Neural cell (in vitro differentiated cells): Measurements from ENCODE around the gene MRPS5. TPM values are rescaled to one million over a fixed set of nuclear protein-coding genes. Genes with fewer than 3 reads are reported as not detected.

Source experiments
- H2AFZ ChIP-seq: fragments of 200-600, 300-800 bp; sonication (generic), shearing (Covaris generic); 2 replicates; pipeline ENCODE4 v1.6.0; 2014; ENCODE audit warnings: low read depth, mild to moderate bottlenecking, antibody characterized with exemption, low read length, moderate library complexity
- H3F3A ChIP-seq: fragments of 200-600 bp; shearing (Covaris generic); 2 replicates; pipeline ENCODE4 v1.6.1; 2016; ENCODE audit warnings: mild to moderate bottlenecking, moderate library complexity, mixed read lengths, antibody characterized with exemption, low read length; ENCODE audit not compliant: insufficient read depth, poor library complexity, severe bottlenecking
- H3K27ac ChIP-seq: fragments of 200-600, 300-800 bp; sonication (generic), shearing (Covaris generic); 2 replicates; pipeline ENCODE4 v1.5.1; 2014; ENCODE audit warnings: mild to moderate bottlenecking, low read length, moderate library complexity
- H3K27me3 ChIP-seq: fragments of 300-800, 200-600 bp; sonication (generic), shearing (Covaris generic); 2 replicates; pipeline ENCODE4 v1.6.0; 2014; ENCODE audit warnings: mild to moderate bottlenecking, low read depth, low read length, moderate library complexity; ENCODE audit not compliant: insufficient read depth
- H3K36me3 ChIP-seq: fragments of 300-800, 200-600 bp; sonication (generic), shearing (Covaris generic); 2 replicates; pipeline ENCODE4 v1.5.1; 2014; ENCODE audit warnings: mild to moderate bottlenecking, antibody characterized with exemption, low read length, moderate library complexity; ENCODE audit not compliant: insufficient read depth
- H3K4me2 ChIP-seq: fragments of 300-800, 200-600 bp; sonication (generic), shearing (Covaris generic); 2 replicates; pipeline ENCODE4 v1.6.0; 2014; ENCODE audit warnings: mild to moderate bottlenecking, low read length
- H3K4me3 ChIP-seq: fragments of 300-800, 200-600 bp; sonication (generic), shearing (Covaris generic); 2 replicates; pipeline ENCODE4 v1.5.1; 2014; ENCODE audit warnings: mild to moderate bottlenecking, low read length, moderate library complexity
- H3K79me2 ChIP-seq: fragments of 200-600 bp; shearing (Covaris generic); replicated peaks from 2 replicates; pipeline ENCODE4 v1.6.0; 2014; ENCODE audit warnings: mild to moderate bottlenecking, low read length, moderate library complexity; ENCODE audit not compliant: insufficient read depth
- H3K9ac ChIP-seq: fragments of 300-800, 200-600 bp; sonication (generic), shearing (Covaris generic); 2 replicates; pipeline ENCODE4 v1.6.1; 2016; ENCODE audit warnings: mild to moderate bottlenecking, low read length, mixed read lengths
- H3K9me2 ChIP-seq: fragments of 200-600 bp; shearing (Covaris generic); 2 replicates; pipeline ENCODE4 v1.6.1; 2016; ENCODE audit warnings: mild to moderate bottlenecking, low read length, mixed read lengths; ENCODE audit not compliant: insufficient read depth
- H3K9me3 ChIP-seq: fragments of 200-600, 300-800 bp; sonication (generic), shearing (Covaris generic); 2 replicates; pipeline ENCODE4 v1.6.1; 2016; ENCODE audit warnings: mild to moderate bottlenecking, mixed run types, low read length, moderate library complexity, mixed read lengths
- H4K20me1 ChIP-seq: fragments of 200-600 bp; shearing (Covaris generic); 2 replicates; pipeline ENCODE4 v1.6.1; 2016; ENCODE audit warnings: mild to moderate bottlenecking, mixed run types; ENCODE audit not compliant: insufficient read depth
- EP300 ChIP-seq: fragments of 450-650 bp; conservative IDR thresholded peaks from 2 replicates; pipeline ENCODE4 v1.6.1; 2014; ENCODE audit warnings: antibody characterized with exemption, mild to moderate bottlenecking, moderate library complexity; ENCODE audit not compliant: poor library complexity, severe bottlenecking
- EZH2 ChIP-seq: fragments of 200-600, 300-800 bp; shearing (Covaris generic), sonication (generic); IDR thresholded peaks from 2 replicates; pipeline ENCODE4 v1.6.1; 2014; ENCODE audit warnings: antibody characterized with exemption, low read length, borderline replicate concordance, mild to moderate bottlenecking; ENCODE audit not compliant: insufficient read depth, poor library complexity, severe bottlenecking
- MXI1 ChIP-seq: fragments of 450-650 bp; conservative IDR thresholded peaks from 2 replicates; pipeline ENCODE4 v1.6.1; 2014; ENCODE audit warnings: antibody characterized with exemption, mild to moderate bottlenecking; ENCODE audit not compliant: poor library complexity, severe bottlenecking
- POLR2AphosphoS5 ChIP-seq: IDR thresholded peaks from 2 replicates; pipeline ENCODE4 v1.6.1; 2012
- RAD21 ChIP-seq: fragments of 450-650 bp; conservative IDR thresholded peaks from 2 replicates; pipeline ENCODE4 v1.6.1; 2014; ENCODE audit warnings: antibody characterized with exemption, mild to moderate bottlenecking, moderate library complexity
- SMC3 ChIP-seq: fragments of 450-650 bp; conservative IDR thresholded peaks from 2 replicates; pipeline ENCODE4 v1.6.1; 2014; ENCODE audit warnings: antibody characterized with exemption, mild to moderate bottlenecking, moderate library complexity; ENCODE audit not compliant: poor library complexity
- TAF1 ChIP-seq: IDR thresholded peaks from 2 replicates; pipeline ENCODE4 v1.6.1; 2012; ENCODE audit warnings: low read depth
- polyA plus RNA-seq: library from polyadenylated mRNA; depleted of rRNA; stranded (reverse); fragments of >200 nt; gene quantifications from 2 replicates; pipeline ENCODE4 v1.2.3, GENCODE V29; 2014
- TF ChIP-seq, protein P1 (sequence below): fragments of 450-650 bp; IDR thresholded peaks from 2 replicates; pipeline ENCODE4 v1.5.1; 2014; ENCODE audit warnings: antibody characterized with exemption, mild to moderate bottlenecking, moderate library complexity; ENCODE audit not compliant: poor library complexity, severe bottlenecking
- TF ChIP-seq, protein P2 (sequence below): IDR thresholded peaks from 2 replicates; pipeline ENCODE4 v1.6.1; 2012; ENCODE audit warnings: borderline replicate concordance

The MRPS5 gene
- polyA plus RNA-seq, 1 donor from 2014 or later, result 167 TPM

DNA sequence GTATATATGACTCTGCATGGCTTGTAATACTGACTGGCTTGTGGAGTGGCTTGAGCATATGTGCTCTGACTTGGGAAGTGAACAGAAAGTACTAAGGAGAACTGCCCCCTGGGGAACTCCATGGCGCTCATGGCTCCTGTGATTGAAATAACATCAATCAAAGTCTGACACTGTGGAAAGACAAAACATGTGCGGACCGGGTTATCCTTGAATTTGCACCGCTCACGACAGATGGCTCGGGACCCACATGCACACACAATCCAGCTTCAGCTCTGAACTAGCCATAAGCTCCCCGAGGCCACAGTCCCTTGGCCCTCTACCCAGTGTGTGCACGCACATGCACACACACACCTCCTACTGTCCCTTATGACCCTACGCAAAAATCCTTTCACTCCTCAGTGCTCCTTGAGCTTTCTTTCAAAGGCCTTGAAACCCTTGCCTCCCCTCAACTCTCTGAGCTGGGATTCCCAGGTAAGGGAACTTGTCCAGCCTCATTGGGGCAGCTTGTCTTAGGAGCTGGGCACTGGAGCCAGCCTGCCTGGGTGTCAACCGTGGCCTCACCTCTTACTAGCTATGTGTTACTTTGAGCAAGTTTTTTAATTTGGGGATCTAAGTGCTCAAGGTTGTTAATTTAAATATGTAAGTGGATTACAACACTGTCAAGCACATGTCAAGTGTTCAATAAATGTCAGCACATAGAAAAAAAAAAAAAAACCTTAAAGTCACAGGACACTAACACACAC, 43.6 kb downstream of the MRPS5 start:
- Histone ChIP-seq H3K27me3 (no peaks in the 10 kb centered on the region), H3F3A (no peaks in the 10 kb centered on the region), H3K9ac (no peak overlapping the region), H3K27ac (no peak overlapping the region), H3K36me3 (no peaks in the 10 kb centered on the region), H3K4me2 (no peak overlapping the region), H3K4me3 (no peak overlapping the region), H3K9me2 (no peaks in the 10 kb centered on the region), H3K9me3 (no peaks in the 10 kb centered on the region), H3K79me2 (no peaks in the 10 kb centered on the region), H4K20me1 (no peaks in the 10 kb centered on the region), H2AFZ (no peak overlapping the region)
- TF ChIP-seq, protein P1, sequence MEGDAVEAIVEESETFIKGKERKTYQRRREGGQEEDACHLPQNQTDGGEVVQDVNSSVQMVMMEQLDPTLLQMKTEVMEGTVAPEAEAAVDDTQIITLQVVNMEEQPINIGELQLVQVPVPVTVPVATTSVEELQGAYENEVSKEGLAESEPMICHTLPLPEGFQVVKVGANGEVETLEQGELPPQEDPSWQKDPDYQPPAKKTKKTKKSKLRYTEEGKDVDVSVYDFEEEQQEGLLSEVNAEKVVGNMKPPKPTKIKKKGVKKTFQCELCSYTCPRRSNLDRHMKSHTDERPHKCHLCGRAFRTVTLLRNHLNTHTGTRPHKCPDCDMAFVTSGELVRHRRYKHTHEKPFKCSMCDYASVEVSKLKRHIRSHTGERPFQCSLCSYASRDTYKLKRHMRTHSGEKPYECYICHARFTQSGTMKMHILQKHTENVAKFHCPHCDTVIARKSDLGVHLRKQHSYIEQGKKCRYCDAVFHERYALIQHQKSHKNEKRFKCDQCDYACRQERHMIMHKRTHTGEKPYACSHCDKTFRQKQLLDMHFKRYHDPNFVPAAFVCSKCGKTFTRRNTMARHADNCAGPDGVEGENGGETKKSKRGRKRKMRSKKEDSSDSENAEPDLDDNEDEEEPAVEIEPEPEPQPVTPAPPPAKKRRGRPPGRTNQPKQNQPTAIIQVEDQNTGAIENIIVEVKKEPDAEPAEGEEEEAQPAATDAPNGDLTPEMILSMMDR, result no peak
- TF ChIP-seq, protein P2, sequence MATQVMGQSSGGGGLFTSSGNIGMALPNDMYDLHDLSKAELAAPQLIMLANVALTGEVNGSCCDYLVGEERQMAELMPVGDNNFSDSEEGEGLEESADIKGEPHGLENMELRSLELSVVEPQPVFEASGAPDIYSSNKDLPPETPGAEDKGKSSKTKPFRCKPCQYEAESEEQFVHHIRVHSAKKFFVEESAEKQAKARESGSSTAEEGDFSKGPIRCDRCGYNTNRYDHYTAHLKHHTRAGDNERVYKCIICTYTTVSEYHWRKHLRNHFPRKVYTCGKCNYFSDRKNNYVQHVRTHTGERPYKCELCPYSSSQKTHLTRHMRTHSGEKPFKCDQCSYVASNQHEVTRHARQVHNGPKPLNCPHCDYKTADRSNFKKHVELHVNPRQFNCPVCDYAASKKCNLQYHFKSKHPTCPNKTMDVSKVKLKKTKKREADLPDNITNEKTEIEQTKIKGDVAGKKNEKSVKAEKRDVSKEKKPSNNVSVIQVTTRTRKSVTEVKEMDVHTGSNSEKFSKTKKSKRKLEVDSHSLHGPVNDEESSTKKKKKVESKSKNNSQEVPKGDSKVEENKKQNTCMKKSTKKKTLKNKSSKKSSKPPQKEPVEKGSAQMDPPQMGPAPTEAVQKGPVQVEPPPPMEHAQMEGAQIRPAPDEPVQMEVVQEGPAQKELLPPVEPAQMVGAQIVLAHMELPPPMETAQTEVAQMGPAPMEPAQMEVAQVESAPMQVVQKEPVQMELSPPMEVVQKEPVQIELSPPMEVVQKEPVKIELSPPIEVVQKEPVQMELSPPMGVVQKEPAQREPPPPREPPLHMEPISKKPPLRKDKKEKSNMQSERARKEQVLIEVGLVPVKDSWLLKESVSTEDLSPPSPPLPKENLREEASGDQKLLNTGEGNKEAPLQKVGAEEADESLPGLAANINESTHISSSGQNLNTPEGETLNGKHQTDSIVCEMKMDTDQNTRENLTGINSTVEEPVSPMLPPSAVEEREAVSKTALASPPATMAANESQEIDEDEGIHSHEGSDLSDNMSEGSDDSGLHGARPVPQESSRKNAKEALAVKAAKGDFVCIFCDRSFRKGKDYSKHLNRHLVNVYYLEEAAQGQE, result no peak
- TF ChIP-seq TAF1 (no peak), EP300 (no peak), POLR2AphosphoS5 (no peak)

DNA sequence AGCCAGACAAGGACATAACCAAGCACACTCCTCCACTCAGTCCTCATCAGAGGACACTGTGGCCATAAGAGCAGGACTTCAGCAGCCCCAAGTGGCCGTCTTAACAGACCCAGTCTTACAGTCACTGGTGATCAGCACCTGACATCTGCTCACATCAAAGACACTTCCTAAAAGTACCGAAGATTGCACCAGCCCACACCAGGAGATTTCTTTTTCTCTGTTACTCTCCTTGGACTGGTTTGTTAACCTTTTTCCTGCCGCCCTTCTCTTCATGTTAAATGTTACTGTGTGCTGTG, 44.1 kb downstream of the MRPS5 start:
- no peaks in the 10 kb centered on the region for H3K9me3 ChIP-seq
- no peak overlapping the region for H3K27ac ChIP-seq
- H3K27me3 ChIP-seq, result no peaks in the 10 kb centered on the region
- no peak overlapping the region for H3K4me2 ChIP-seq
- TF ChIP-seq, protein P2, result no peak
- TF ChIP-seq TAF1, result no peak
- TF ChIP-seq, protein P1, result no peak
- no peak for TF ChIP-seq MXI1
- TF ChIP-seq RAD21, result no peak
- TF ChIP-seq EP300, result no peak
- no peak for TF ChIP-seq SMC3
- no peak for TF ChIP-seq EZH2
- TF ChIP-seq POLR2AphosphoS5, result no peak
- no peaks in the 10 kb centered on the region for H4K20me1 ChIP-seq
- no peaks in the 10 kb centered on the region for H3F3A ChIP-seq
- no peaks in the 10 kb centered on the region for H3K9me2 ChIP-seq
- H3K9ac ChIP-seq, result no peak overlapping the region
- H2AFZ ChIP-seq, result no peak overlapping the region
- H3K36me3 ChIP-seq, result no peaks in the 10 kb centered on the region
- no peak overlapping the region for H3K4me3 ChIP-seq
- H3K79me2 ChIP-seq, result no peaks in the 10 kb centered on the region
